GM12878 (cell line): Measurements from ENCODE around the gene TCF4. TPM values are rescaled to one million over a fixed set of nuclear protein-coding genes. Genes with fewer than 3 reads are reported as not detected.
A peak's percentile ranks its signal among the peaks of the same experiment; 100 is the strongest.

Experiments used
- ATAC-seq: fragments of 200-7000 bp; cut with Tn5 transposase; 3 replicates; pipeline ENCODE4 v1.9.1; 2020; ENCODE audit warnings: mild to moderate bottlenecking, moderate library complexity
- BruUV-seq: library from RNA; stranded (reverse); fragments of 400-500 nt; replicated peaks from 2 replicates; lab custom pipeline; 2021; lab: Mats Ljungman, UMichigan
- CTCF ChIA-PET: fragments of 300-600 bp; sonication (Branson Sonifier 250); formaldehyde crosslinking; extraction: SDS; loops from one replicate; lab custom pipeline; 2021; ENCODE audit warnings: inconsistent platforms; lab: Yijun Ruan, JAX
- POLR2A ChIA-PET: fragments of 350-600 bp; formaldehyde crosslinking; extraction: SDS; loops from one replicate; lab custom pipeline; 2021; ENCODE audit warnings: inconsistent platforms; lab: Charles Lee
- RAD21 ChIA-PET: fragments of 300-600 bp; sonication (Branson Sonifier 250); formaldehyde crosslinking; loops from one replicate; lab custom pipeline; 2023; ENCODE audit warnings: antibody characterized with exemption; ENCODE audit not compliant: unreplicated experiment; lab: Charles Lee
- SMC1A ChIA-PET: fragments of 300-600 bp; sonication (Branson Sonifier 250); formaldehyde crosslinking; loops from one replicate; lab custom pipeline; 2023; ENCODE audit not compliant: unreplicated experiment, uncharacterized antibody; lab: Charles Lee
- DNase-seq: peaks from one replicate; pipeline ENCODE4 v3.0.0-alpha.2; 2011; ENCODE audit warnings: low read depth, low spot score
- FAIRE-seq: peaks from 3 replicates; lab custom pipeline; 2011; peaks lifted over from hg19 to GRCh38; lab: Jason Lieb, UNC
- H2AFZ ChIP-seq: 2 replicates; pipeline ENCODE4 v1.6.0; 2011; ENCODE audit warnings: low read depth, low read length, control low read depth; ENCODE audit not compliant: control insufficient read depth
- H3K27ac ChIP-seq: 2 replicates; pipeline ENCODE4 v1.5.1; 2011; ENCODE audit warnings: control low read depth; ENCODE audit not compliant: control insufficient read depth, insufficient read depth
- H3K27me3 ChIP-seq, 2 experiments: replicated peaks in 1 of 2; 2 replicates each; pipeline versions ENCODE4 v1.6.0 to v1.6.1; 2011; ENCODE audit warnings: low read length in 1 of 2; ENCODE audit not compliant: control insufficient read depth in 2 of 2, insufficient read depth in 2 of 2
- H3K36me3 ChIP-seq, 2 experiments: 2 replicates each; pipeline ENCODE4 v1.5.1; 2011; ENCODE audit warnings: low read length in 1 of 2; ENCODE audit not compliant: control insufficient read depth in 2 of 2, insufficient read depth in 2 of 2
- H3K4me1 ChIP-seq: 2 replicates; pipeline ENCODE4 v1.6.1; 2011; ENCODE audit warnings: mild to moderate bottlenecking, low read length, moderate library complexity, mixed read lengths; ENCODE audit not compliant: control insufficient read depth, insufficient read depth
- H3K4me2 ChIP-seq: 2 replicates; pipeline ENCODE4 v1.6.0; 2011; ENCODE audit warnings: control low read depth; ENCODE audit not compliant: control insufficient read depth, insufficient read depth
- H3K4me3 ChIP-seq: fragments of 200-600 bp; sonication (generic); 2 replicates; pipeline ENCODE4 v1.5.1; 2016
- H3K79me2 ChIP-seq: 2 replicates; pipeline ENCODE4 v1.6.0; 2011; ENCODE audit warnings: low read length; ENCODE audit not compliant: control insufficient read depth, insufficient read depth
- H3K9ac ChIP-seq: 2 replicates; pipeline ENCODE4 v1.8.0; 2011; ENCODE audit warnings: low read length, control low read depth, mixed read lengths; ENCODE audit not compliant: control insufficient read depth, insufficient read depth
- H3K9me3 ChIP-seq: replicated peaks from 3 replicates; pipeline ENCODE4 v1.5.1; 2011; ENCODE audit warnings: mild to moderate bottlenecking, low read length; ENCODE audit not compliant: control insufficient read depth, insufficient read depth
- H4K20me1 ChIP-seq: 2 replicates; pipeline ENCODE4 v1.6.0; 2011; ENCODE audit not compliant: control insufficient read depth, insufficient read depth
- BCL11A ChIP-seq: IDR thresholded peaks from 2 replicates; pipeline ENCODE4 v1.6.1; 2011; ENCODE audit warnings: low read depth, low read length
- BHLHE40 ChIP-seq, 2 experiments: fragments of 450-650 bp in 1 of 2; IDR thresholded peaks; 2 replicates each; pipeline ENCODE4 v1.6.1; 2011 to 2017; ENCODE audit warnings: low read depth in 2 of 2, borderline replicate concordance in 1 of 2, improper control_type of control experiment in 1 of 2, low read length in 1 of 2, mild to moderate bottlenecking in 1 of 2
- CREB1 ChIP-seq: IDR thresholded peaks from 2 replicates; pipeline ENCODE4 v1.6.1; 2012; ENCODE audit warnings: low read depth, mild to moderate bottlenecking, inconsistent platforms
- CREM ChIP-seq: IDR thresholded peaks from 2 replicates; pipeline ENCODE4 v1.6.1; 2014; ENCODE audit warnings: antibody characterized with exemption, low read depth
- FOXM1 ChIP-seq: IDR thresholded peaks from 2 replicates; pipeline ENCODE4 v1.6.1; 2012; ENCODE audit warnings: low read depth, mild to moderate bottlenecking, inconsistent platforms, low read length, moderate library complexity
- HDAC2 ChIP-seq: fragments of 200-600 bp; sonication (generic); IDR thresholded peaks from 2 replicates; pipeline ENCODE4 v1.6.1; 2017
- IKZF2 ChIP-seq, 2 experiments: fragments of 450-650 bp; IDR thresholded peaks; 2 replicates each; pipeline ENCODE4 v1.6.1; 2017; ENCODE audit warnings: mild to moderate bottlenecking in 2 of 2, moderate library complexity in 2 of 2
- IRF4 ChIP-seq: IDR thresholded peaks from 2 replicates; pipeline ENCODE4 v1.6.1; 2011; ENCODE audit warnings: low read depth, low read length
- LARP7 ChIP-seq: fragments of 450-650 bp; IDR thresholded peaks from 2 replicates; pipeline ENCODE4 v1.6.1; 2017; ENCODE audit warnings: mild to moderate bottlenecking
- MEF2A ChIP-seq: IDR thresholded peaks from 2 replicates; pipeline ENCODE4 v1.6.1; 2011; ENCODE audit warnings: low read depth, mild to moderate bottlenecking, low read length, moderate library complexity; ENCODE audit not compliant: insufficient read depth
- MTA2 ChIP-seq: fragments of 450-650 bp; IDR thresholded peaks from 2 replicates; pipeline ENCODE4 v1.6.1; 2016; ENCODE audit warnings: low read depth, mild to moderate bottlenecking, moderate library complexity
- MYB ChIP-seq: fragments of 150-350 bp; IDR thresholded peaks from 2 replicates; pipeline ENCODE4 v1.6.1; 2014; ENCODE audit warnings: mild to moderate bottlenecking, low read depth, low read length, borderline replicate concordance
- POU2F2 ChIP-seq: IDR thresholded peaks from 3 replicates; pipeline ENCODE4 v1.6.1; 2011; ENCODE audit warnings: low read depth, mild to moderate bottlenecking, low read length, borderline replicate concordance
- RUNX3 ChIP-seq: IDR thresholded peaks from 2 replicates; pipeline ENCODE4 v1.6.1; 2012; ENCODE audit warnings: low read length, inconsistent platforms
- SIN3A ChIP-seq: IDR thresholded peaks from 2 replicates; pipeline ENCODE4 v1.6.1; 2012; ENCODE audit warnings: low read depth, low read length, improper control_type of control experiment
- SMC3 ChIP-seq: IDR thresholded peaks from 2 replicates; pipeline ENCODE4 v1.6.1; 2011; ENCODE audit warnings: low read length, improper control_type of control experiment, borderline replicate concordance
- SP1 ChIP-seq: IDR thresholded peaks from one replicate; pipeline ENCODE4 v1.6.1; 2011; ENCODE audit warnings: low read depth, low read length
- SUPT20H ChIP-seq: IDR thresholded peaks from 2 replicates; pipeline ENCODE4 v1.6.1; 2011; ENCODE audit warnings: low read depth, mild to moderate bottlenecking, low read length, moderate library complexity, borderline replicate concordance; ENCODE audit not compliant: control insufficient read depth
- TCF3 ChIP-seq: IDR thresholded peaks from 2 replicates; pipeline ENCODE4 v1.6.1; 2012; ENCODE audit warnings: low read depth, mild to moderate bottlenecking, low read length, borderline replicate concordance; ENCODE audit not compliant: insufficient read depth
- ZNF24 ChIP-seq: fragments of 450-650 bp; IDR thresholded peaks from 2 replicates; pipeline ENCODE4 v1.6.1; 2017; ENCODE audit warnings: antibody characterized with exemption, mild to moderate bottlenecking
- WGBS: methylation state at CpG from one replicate; pipeline ENCODE4 v1.1.6; 2016; ENCODE audit warnings: low lambda C conversion rate; ENCODE audit not compliant: insufficient replicate concordance, insufficient coverage; ENCODE audit errors: missing lambda C conversion rate; 5-methylcytosine and 5-hydroxymethylcytosine counted together
- in situ Hi-C: fragments of 300-500 bp; cut with MboI; formaldehyde crosslinking; loops from 9 replicates; pipeline ENCODE4 v1.14.3; 2018; ENCODE audit warnings: mixed read lengths
- intact Hi-C: fragments of 100-400 bp; cut with micrococcal nuclease; formaldehyde crosslinking; loops from one replicate; pipeline ENCODE4 v1.14.2; 2022; ENCODE audit not compliant: unreplicated experiment
- polyA plus RNA-seq, 11 experiments: library from polyadenylated mRNA; depleted of rRNA in 4 of 11; unstranded in 6 of 11; stranded (reverse) in 5 of 11; fragments of >200 nt; fragmentation: Nextera tagmentation in 4 of 11; fragmentation: Illumina TruSeq in 1 of 11; extraction: Ambion mirVana in 4 of 11; extraction: Trizol in 1 of 11; gene quantifications; 1 replicate in 1 of 11; 2 replicates in 10 of 11; pipeline versions ENCODE4 v1.2.1 to v1.2.3, GENCODE V29; 2011 to 2016; ENCODE audit warnings: inconsistent platforms in 2 of 11, missing spikeins in 2 of 11, low read depth in 1 of 11
- total RNA-seq, 4 experiments: library from RNA; depleted of rRNA in 3 of 4; stranded (reverse); fragments of >200 nt in 3 of 4; fragmentation: Illumina TruSeq in 1 of 4; extraction: Trizol in 1 of 4; gene quantifications; 2 replicates each; pipeline versions ENCODE4 v1.2.1 to v1.2.3, GENCODE V29; 2013 to 2021
- TF ChIP-seq, protein P1 (sequence below): fragments of 450-650 bp; IDR thresholded peaks from 2 replicates; pipeline ENCODE4 v1.6.1; 2017; ENCODE audit warnings: low read depth, mild to moderate bottlenecking, moderate library complexity
- TF ChIP-seq, protein P2 (sequence below): IDR thresholded peaks from 2 replicates; pipeline ENCODE4 v1.6.1; 2012; ENCODE audit warnings: low read length, inconsistent platforms

Gene TCF4
- total and polyA plus RNA-seq, 10 of the 15 experiments (the other 5 are each of a cell fraction or from before 2014, with no cell fraction given) = 15.2 to 94.0 (median 31.5) TPM

DNA sequence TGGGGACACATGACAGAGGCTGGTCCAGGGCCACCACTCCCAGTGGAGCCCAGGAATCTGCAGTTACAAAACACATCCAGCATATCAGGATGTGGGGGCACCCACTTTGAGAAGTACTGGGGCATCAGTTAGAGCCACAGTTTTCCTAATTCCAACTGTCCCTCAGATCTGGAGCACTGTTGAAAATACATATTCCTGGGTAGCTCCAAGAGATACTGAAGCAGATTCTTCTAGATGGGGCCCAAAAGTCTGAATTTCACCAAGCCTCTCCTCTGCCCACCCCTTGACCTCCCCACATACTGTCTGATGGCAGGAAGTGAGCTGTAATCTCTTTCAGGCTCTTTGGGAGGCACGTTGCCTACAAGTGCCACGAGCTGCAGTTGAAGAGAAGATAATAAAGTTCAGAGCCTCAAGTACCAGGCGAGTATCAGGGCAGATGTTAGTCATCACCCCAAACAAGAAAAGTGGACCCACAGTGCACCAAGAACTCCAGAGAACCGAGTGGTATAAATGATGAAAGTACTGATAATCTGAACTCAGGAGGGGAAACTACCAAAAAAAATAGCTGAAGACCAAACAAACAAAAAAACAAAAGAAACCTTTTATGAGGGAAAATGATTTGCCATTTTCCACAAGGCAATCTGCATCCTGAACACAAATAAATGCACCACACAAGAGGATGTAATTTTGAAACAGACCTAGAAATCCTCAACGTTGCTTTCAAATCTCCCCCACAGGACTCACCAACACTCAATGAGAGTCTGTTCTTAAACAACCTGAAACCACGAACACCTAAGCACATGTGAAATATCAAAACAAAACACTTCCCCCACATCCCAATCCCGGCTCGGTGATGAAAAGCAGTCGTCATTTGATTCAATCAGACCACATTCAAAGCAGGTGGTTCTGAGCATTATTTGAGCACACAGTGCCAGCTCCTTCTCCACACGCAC lies 98.7 kb downstream of the TCF4 start:
- no TSS peak for BruUV-seq
- DNase-seq = peak; percentile 8
- SMC1A ChIA-PET = interaction anchor here (1.5 kb wide), 1 partner anchor 17 kb away, joined by 3 read pairs; no protein-coding TSS in a partner anchor
- POLR2A ChIA-PET = no interaction called here
- H4K20me1 ChIP-seq = no peaks in the 10 kb centered on the region
- RAD21 ChIA-PET = no interaction called here
- no peaks in the 10 kb centered on the region for H3K27me3 ChIP-seq
- peak; percentile 76 for ATAC-seq
- H3K27ac ChIP-seq = no peak overlapping the region
- intact Hi-C loops = loop anchor here (10.0 kb wide), 1 partner anchor 145 kb away; no protein-coding TSS in a partner anchor
- CTCF ChIA-PET = interaction anchor here (1.5 kb wide), 1 partner anchor 254 kb away, joined by 3 read pairs; no protein-coding TSS in a partner anchor
- peak overlapping the region; percentile 56 for H3K4me2 ChIP-seq
- H2AFZ ChIP-seq = no peak overlapping the region
- no peaks in the 10 kb centered on the region for H3K36me3 ChIP-seq
- H3K4me3 ChIP-seq = no peak overlapping the region
- FAIRE-seq = peak; percentile 84
- H3K4me1 ChIP-seq = peaks cover 10% of the 10 kb centered on the region
- H3K79me2 ChIP-seq = no peaks in the 10 kb centered on the region
- no peaks in the 10 kb centered on the region for H3K9me3 ChIP-seq
- under 1% methylated on average over 10 of the region's 10 CpGs for WGBS
- H3K9ac ChIP-seq = no peak overlapping the region
- in situ Hi-C loops = no loop called here
- TF ChIP-seq SUPT20H (no peak), MYB (no peak), ZNF24 (no peak), CREM (no peak), FOXM1 (0 out of 2 replicates have a peak, but pooled peaks have one; percentile 22), IKZF2 (IDR thresholded peaks at IDR 0.05) (peak; percentile 59 to 64), TCF3 (no peak), BCL11A (peak; percentile 61), RUNX3 (peak; percentile 87), CREB1 (0 out of 2 replicates have a peak, but pooled peaks have one; percentile 35), MTA2 (peak; percentile 51; the same call in 1 of the 2 replicates), SP1 (peak; percentile 12), HDAC2 (no peak), POU2F2 (peak; percentile 81; the same call in 2 of the 3 replicates), LARP7 (no peak), SMC3 (no peak), IRF4 (0 out of 2 replicates have a peak, but pooled peaks have one; percentile 33), BHLHE40 (IDR thresholded peaks at IDR 0.05; ENCODE audit: borderline replicate concordance in 1 of 2, low read depth in 2 of 2, low read length in 1 of 2) (peak; percentile 40 to 59; a peak in 2 of 4 replicates), MEF2A (0 out of 2 replicates have a peak, but pooled peaks have one; percentile 33), SIN3A (no peak)
- TF ChIP-seq, protein P1, sequence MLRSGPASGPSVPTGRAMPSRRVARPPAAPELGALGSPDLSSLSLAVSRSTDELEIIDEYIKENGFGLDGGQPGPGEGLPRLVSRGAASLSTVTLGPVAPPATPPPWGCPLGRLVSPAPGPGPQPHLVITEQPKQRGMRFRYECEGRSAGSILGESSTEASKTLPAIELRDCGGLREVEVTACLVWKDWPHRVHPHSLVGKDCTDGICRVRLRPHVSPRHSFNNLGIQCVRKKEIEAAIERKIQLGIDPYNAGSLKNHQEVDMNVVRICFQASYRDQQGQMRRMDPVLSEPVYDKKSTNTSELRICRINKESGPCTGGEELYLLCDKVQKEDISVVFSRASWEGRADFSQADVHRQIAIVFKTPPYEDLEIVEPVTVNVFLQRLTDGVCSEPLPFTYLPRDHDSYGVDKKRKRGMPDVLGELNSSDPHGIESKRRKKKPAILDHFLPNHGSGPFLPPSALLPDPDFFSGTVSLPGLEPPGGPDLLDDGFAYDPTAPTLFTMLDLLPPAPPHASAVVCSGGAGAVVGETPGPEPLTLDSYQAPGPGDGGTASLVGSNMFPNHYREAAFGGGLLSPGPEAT = peak; percentile 28; the same call in 1 of the 2 replicates
- TF ChIP-seq, protein P2, sequence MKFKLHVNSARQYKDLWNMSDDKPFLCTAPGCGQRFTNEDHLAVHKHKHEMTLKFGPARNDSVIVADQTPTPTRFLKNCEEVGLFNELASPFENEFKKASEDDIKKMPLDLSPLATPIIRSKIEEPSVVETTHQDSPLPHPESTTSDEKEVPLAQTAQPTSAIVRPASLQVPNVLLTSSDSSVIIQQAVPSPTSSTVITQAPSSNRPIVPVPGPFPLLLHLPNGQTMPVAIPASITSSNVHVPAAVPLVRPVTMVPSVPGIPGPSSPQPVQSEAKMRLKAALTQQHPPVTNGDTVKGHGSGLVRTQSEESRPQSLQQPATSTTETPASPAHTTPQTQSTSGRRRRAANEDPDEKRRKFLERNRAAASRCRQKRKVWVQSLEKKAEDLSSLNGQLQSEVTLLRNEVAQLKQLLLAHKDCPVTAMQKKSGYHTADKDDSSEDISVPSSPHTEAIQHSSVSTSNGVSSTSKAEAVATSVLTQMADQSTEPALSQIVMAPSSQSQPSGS = peak; percentile 63; the same call in 1 of the 2 replicates
